ENCODE measurements around the gene LRP5. TPM values are rescaled to one million over a fixed set of nuclear protein-coding genes. Genes with fewer than 3 reads are reported as not detected.
A peak's percentile ranks its signal among the peaks of the same experiment; 100 is the strongest.

LRP5 gene
- total and polyA plus RNA-seq, 9 of the 15 experiments (the other 6 are each of a cell fraction or from before 2014, with no cell fraction given): 0.48 to 44.2 (median 13.5) TPM

DNA sequence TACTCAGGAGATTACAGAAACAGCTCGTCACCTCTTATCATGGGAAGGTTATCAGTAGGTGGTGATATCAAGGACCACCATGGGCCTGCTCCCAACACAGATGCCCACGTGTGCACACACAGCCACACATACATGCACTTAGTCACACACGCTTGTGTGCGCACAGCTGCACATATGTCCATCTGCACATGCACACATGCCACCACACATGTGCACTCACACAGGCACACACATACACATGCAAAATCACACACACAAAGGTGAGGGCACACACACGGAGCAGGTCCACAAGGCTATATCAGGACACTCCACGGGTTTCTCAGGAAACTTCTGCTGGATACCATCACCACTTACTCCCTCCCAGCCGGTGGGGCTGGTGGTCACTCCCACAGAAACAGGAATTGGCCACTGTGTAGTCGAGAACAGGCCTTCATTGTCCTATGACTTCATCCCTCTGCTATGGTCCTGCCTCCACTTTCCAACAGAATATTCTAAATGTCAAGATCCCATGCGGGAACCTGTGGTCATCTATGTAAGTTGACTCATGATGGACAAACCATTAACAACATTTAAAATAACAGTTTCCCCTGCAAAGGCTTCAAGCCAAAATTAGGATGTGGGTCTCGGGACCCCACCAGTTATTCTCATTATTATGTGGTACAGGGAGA, 42.8 kb upstream of the LRP5 start (continued):
- TF ChIP-seq OTX1 (CRISPR knock-in tag; IDR thresholded peaks at IDR 0.05) (0 out of 2 replicates have a peak, but pooled peaks have one; percentile 72), SIN3A (IDR thresholded peaks at IDR 0.05; ENCODE audit: borderline replicate concordance in 2 of 2, control insufficient read depth in 1 of 2, low read depth in 2 of 2, low read length in 2 of 2) (no peak), JUND (IDR thresholded peaks at IDR 0.05; ENCODE audit: borderline replicate concordance, low read depth, low read length) (peak; percentile 23; the same call in 1 of the 2 replicates), JUND (tag; IDR thresholded peaks at IDR 0.05; ENCODE audit: borderline replicate concordance, low read depth, low read length) (no peak; the same call in 2 of the 3 replicates), ILF3 (IDR thresholded peaks at IDR 0.05; ENCODE audit: borderline replicate concordance) (0 out of 2 replicates have a peak, but pooled peaks have one; percentile 39), LEF1 (IDR thresholded peaks at IDR 0.05) (peak; percentile 33; the same call in 1 of the 2 replicates), EP400 (IDR thresholded peaks at IDR 0.05) (peak; percentile 20; the same call in 1 of the 2 replicates), POLR2A (conservative IDR thresholded peaks at IDR 0.05) (0 out of 2 replicates have a peak, but pooled peaks have one; percentile 43), BRD4 (IDR thresholded peaks at IDR 0.05) (no peak), BCOR (IDR thresholded peaks at IDR 0.05) (no peak), ARID1B (IDR thresholded peaks at IDR 0.05) (peak; percentile 52; the same call in 1 of the 2 replicates)
- TF ChIP-seq, protein P1, sequence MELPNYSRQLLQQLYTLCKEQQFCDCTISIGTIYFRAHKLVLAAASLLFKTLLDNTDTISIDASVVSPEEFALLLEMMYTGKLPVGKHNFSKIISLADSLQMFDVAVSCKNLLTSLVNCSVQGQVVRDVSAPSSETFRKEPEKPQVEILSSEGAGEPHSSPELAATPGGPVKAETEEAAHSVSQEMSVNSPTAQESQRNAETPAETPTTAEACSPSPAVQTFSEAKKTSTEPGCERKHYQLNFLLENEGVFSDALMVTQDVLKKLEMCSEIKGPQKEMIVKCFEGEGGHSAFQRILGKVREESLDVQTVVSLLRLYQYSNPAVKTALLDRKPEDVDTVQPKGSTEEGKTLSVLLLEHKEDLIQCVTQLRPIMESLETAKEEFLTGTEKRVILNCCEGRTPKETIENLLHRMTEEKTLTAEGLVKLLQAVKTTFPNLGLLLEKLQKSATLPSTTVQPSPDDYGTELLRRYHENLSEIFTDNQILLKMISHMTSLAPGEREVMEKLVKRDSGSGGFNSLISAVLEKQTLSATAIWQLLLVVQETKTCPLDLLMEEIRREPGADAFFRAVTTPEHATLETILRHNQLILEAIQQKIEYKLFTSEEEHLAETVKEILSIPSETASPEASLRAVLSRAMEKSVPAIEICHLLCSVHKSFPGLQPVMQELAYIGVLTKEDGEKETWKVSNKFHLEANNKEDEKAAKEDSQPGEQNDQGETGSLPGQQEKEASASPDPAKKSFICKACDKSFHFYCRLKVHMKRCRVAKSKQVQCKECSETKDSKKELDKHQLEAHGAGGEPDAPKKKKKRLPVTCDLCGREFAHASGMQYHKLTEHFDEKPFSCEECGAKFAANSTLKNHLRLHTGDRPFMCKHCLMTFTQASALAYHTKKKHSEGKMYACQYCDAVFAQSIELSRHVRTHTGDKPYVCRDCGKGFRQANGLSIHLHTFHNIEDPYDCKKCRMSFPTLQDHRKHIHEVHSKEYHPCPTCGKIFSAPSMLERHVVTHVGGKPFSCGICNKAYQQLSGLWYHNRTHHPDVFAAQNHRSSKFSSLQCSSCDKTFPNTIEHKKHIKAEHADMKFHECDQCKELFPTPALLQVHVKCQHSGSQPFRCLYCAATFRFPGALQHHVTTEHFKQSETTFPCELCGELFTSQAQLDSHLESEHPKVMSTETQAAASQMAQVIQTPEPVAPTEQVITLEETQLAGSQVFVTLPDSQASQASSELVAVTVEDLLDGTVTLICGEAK (IDR thresholded peaks at IDR 0.05): no peak
- TF ChIP-seq, protein P1 (CRISPR knock-in tag; IDR thresholded peaks at IDR 0.05): no peak

All from K562 (cell line).